ENCODE results near the gene OR5B2. TPM values are rescaled to one million over a fixed set of nuclear protein-coding genes. Genes with fewer than 3 reads are reported as not detected.

The OR5B2 gene
- total RNA-seq, 1 donor from 2014 or later: not detected

Other genes starting within 250 kb of the OR5B2 start
- gene OR9Q2, start 239.1 kb downstream of the OR5B2 start, total RNA-seq: not detected
- gene OR1S2, start 224.0 kb downstream of the OR5B2 start, total RNA-seq: not detected
- gene OR1S1, start 215.4 kb downstream of the OR5B2 start, total RNA-seq: not detected
- not detected for gene OR10Q1, start 199.2 kb downstream of the OR5B2 start, total RNA-seq
- not detected for gene OR10W1, start 159.9 kb downstream of the OR5B2 start, total RNA-seq
- not detected for gene OR5B17, start 69.1 kb downstream of the OR5B2 start, total RNA-seq
- not detected for gene OR5B3, start 21.2 kb downstream of the OR5B2 start, total RNA-seq
- gene OR5B12, start 14.1 kb upstream of the OR5B2 start, total RNA-seq: not detected
- not detected for gene OR5B21, start 80.0 kb upstream of the OR5B2 start, total RNA-seq
- gene LPXN, start 147.7 kb upstream of the OR5B2 start, total RNA-seq: 2.0 TPM
- 39.3 TPM for gene ZFP91, start 150.9 kb upstream of the OR5B2 start, total RNA-seq
- gene CNTF, start 194.5 kb upstream of the OR5B2 start, total RNA-seq: 1.2 TPM